Measurements from ENCODE around the gene NPB. TPM values are rescaled to one million over a fixed set of nuclear protein-coding genes. Genes with fewer than 3 reads are reported as not detected.

The NPB gene
- total RNA-seq, 3 donors from 2014 or later (not counting 1 experiment from before 2014, with no cell fraction given): 0.18 to 0.31 TPM; not detected in 1

- peaks cover 7 to 8% of the 10 kb centered on the region in 2 donors for H3K27me3 Mint-ChIP-seq (ENCODE audit: low read depth in 2 of 2)
- Histone ChIP-seq H3K36me3 (ENCODE audit: control insufficient read depth, insufficient read depth, low read length) (peaks cover 27% of the 10 kb centered on the region), H3K4me3 (ENCODE audit: low read length) (no peak overlapping the region), H3K27ac (ENCODE audit: low read length) (no peak overlapping the region), H3K4me1 (ENCODE audit: control insufficient read depth, insufficient read depth, low read length) (peaks cover 5% of the 10 kb centered on the region), H3K9me3 (ENCODE audit: control insufficient read depth, insufficient read depth, low read length) (no peaks in the 10 kb centered on the region), H3K27me3 (ENCODE audit: control insufficient read depth, insufficient read depth, low read length) (peaks cover 8% of the 10 kb centered on the region)
- no peaks in the 10 kb centered on the region for H3K9me3 Mint-ChIP-seq
- no peak for DNase-seq
- no peak overlapping the region for H3K27ac Mint-ChIP-seq
- H3K4me1 Mint-ChIP-seq: no peaks in the 10 kb centered on the region
- 97% methylated on average over 19 of the region's 19 CpGs for WGBS (ENCODE audit: insufficient coverage)
- intact Hi-C loops (cut with micrococcal nuclease): no loop called here
- no peaks in the 10 kb centered on the region for H3K36me3 Mint-ChIP-seq
- TF ChIP-seq CTCF (IDR thresholded peaks at IDR 0.05): no peak
- ATAC-seq: no peak
- H3K4me3 Mint-ChIP-seq: no peak overlapping the region
Observed at GRCh38 chr17:81898029-81898866, 3.8 kb upstream of the NPB start.

GRCh38 chr17:81898885-81899284 is 3.2 kb upstream of the NPB start:
- Histone ChIP-seq H3K4me3 (ENCODE audit: low read length) (no peak overlapping the region), H3K9me3 (ENCODE audit: control insufficient read depth, insufficient read depth, low read length) (no peaks in the 10 kb centered on the region), H3K36me3 (ENCODE audit: control insufficient read depth, insufficient read depth, low read length) (peaks cover 27% of the 10 kb centered on the region), H3K27ac (ENCODE audit: low read length) (no peak overlapping the region), H3K4me1 (ENCODE audit: control insufficient read depth, insufficient read depth, low read length) (peaks cover 5% of the 10 kb centered on the region), H3K27me3 (ENCODE audit: control insufficient read depth, insufficient read depth, low read length) (peaks cover 8% of the 10 kb centered on the region)
- ATAC-seq: no peak
- intact Hi-C loops (cut with micrococcal nuclease): no loop called here
- H3K27ac Mint-ChIP-seq: no peak overlapping the region
- H3K9me3 Mint-ChIP-seq: no peaks in the 10 kb centered on the region
- TF ChIP-seq CTCF (IDR thresholded peaks at IDR 0.05): no peak
- peaks cover 7 to 8% of the 10 kb centered on the region in 2 donors for H3K27me3 Mint-ChIP-seq (ENCODE audit: low read depth in 2 of 2)
- H3K4me3 Mint-ChIP-seq: no peak overlapping the region
- no peaks in the 10 kb centered on the region for H3K36me3 Mint-ChIP-seq
- no peak for DNase-seq
- no peaks in the 10 kb centered on the region for H3K4me1 Mint-ChIP-seq
- 96% methylated on average over 9 of the region's 9 CpGs for WGBS (ENCODE audit: insufficient coverage)

GRCh38 chr17:81899514-81900166 is 2.4 kb upstream of the NPB start:
- Mint-ChIP-seq H3K27ac (no peak overlapping the region), H3K4me3 (no peak overlapping the region), H3K4me1 (no peaks in the 10 kb centered on the region), H3K27me3 (ENCODE audit: low read depth in 2 of 2) (peaks cover 7 to 8% of the 10 kb centered on the region in 2 donors), H3K9me3 (no peaks in the 10 kb centered on the region), H3K36me3 (no peaks in the 10 kb centered on the region)
- Histone ChIP-seq H3K36me3 (ENCODE audit: control insufficient read depth, insufficient read depth, low read length) (peaks cover 24% of the 10 kb centered on the region), H3K4me3 (ENCODE audit: low read length) (no peak overlapping the region), H3K27me3 (ENCODE audit: control insufficient read depth, insufficient read depth, low read length) (peaks cover 8% of the 10 kb centered on the region), H3K4me1 (ENCODE audit: control insufficient read depth, insufficient read depth, low read length) (peaks cover 5% of the 10 kb centered on the region), H3K27ac (ENCODE audit: low read length) (no peak overlapping the region), H3K9me3 (ENCODE audit: control insufficient read depth, insufficient read depth, low read length) (no peaks in the 10 kb centered on the region)
- 97% methylated on average over 22 of the region's 22 CpGs for WGBS (ENCODE audit: insufficient coverage)
- no peak for DNase-seq
- TF ChIP-seq CTCF (IDR thresholded peaks at IDR 0.05): no peak
- ATAC-seq: no peak
- intact Hi-C loops (cut with micrococcal nuclease): no loop called here
